H9 (cell line): ENCODE results near the gene NIN. TPM values are rescaled to one million over a fixed set of nuclear protein-coding genes. Genes with fewer than 3 reads are reported as not detected.
"Not testable (repeated sequence)": the region's sequence is repeated elsewhere in the genome, so short reads cannot be mapped to it uniquely, and the experiment has no call there.

Experiments used
- DNase-seq: peaks from one replicate; pipeline ENCODE4 v3.0.0-alpha.2; 2017
- H2AFZ ChIP-seq: one replicate; pipeline ENCODE4 v1.6.1; 2013; ENCODE audit warnings: mild to moderate bottlenecking, low read length, control low read depth, moderate library complexity
- H2AK5ac ChIP-seq: 2 replicates; pipeline ENCODE4 v1.6.1; 2013; ENCODE audit warnings: low read length, control low read depth, mixed read lengths; ENCODE audit not compliant: insufficient read length
- H2BK120ac ChIP-seq: one replicate; pipeline ENCODE4 v1.6.1; 2013; ENCODE audit warnings: low read depth, mild to moderate bottlenecking, low read length, control low read depth, inconsistent platforms; ENCODE audit not compliant: poor library complexity, severe bottlenecking
- H2BK12ac ChIP-seq: 2 replicates; pipeline ENCODE4 v1.6.1; 2013; ENCODE audit warnings: low read length, control low read depth, mixed read lengths, low read depth; ENCODE audit not compliant: insufficient read length
- H2BK15ac ChIP-seq: 2 replicates; pipeline ENCODE4 v1.6.1; 2013; ENCODE audit warnings: low read depth, low read length, control low read depth
- H2BK20ac ChIP-seq: one replicate; pipeline ENCODE4 v1.6.1; 2013; ENCODE audit warnings: low read depth, mild to moderate bottlenecking, low read length, control low read depth, inconsistent platforms; ENCODE audit not compliant: poor library complexity, severe bottlenecking
- H2BK5ac ChIP-seq: 2 replicates; pipeline ENCODE4 v1.6.1; 2013; ENCODE audit warnings: low read length, control low read depth, mixed read lengths; ENCODE audit not compliant: insufficient read length
- H3K14ac ChIP-seq: 2 replicates; pipeline ENCODE4 v1.6.1; 2013; ENCODE audit warnings: low read length, control low read depth; ENCODE audit not compliant: insufficient read depth
- H3K18ac ChIP-seq: 2 replicates; pipeline ENCODE4 v1.6.1; 2013; ENCODE audit warnings: low read depth, mild to moderate bottlenecking, mixed read lengths, low read length, control low read depth; ENCODE audit not compliant: insufficient read length
- H3K23ac ChIP-seq: 2 replicates; pipeline ENCODE4 v1.6.1; 2013; ENCODE audit warnings: low read length, control low read depth, mixed read lengths, low read depth; ENCODE audit not compliant: insufficient read length
- H3K23me2 ChIP-seq: 2 replicates; pipeline ENCODE4 v1.6.1; 2013; ENCODE audit warnings: low read depth, mild to moderate bottlenecking, mixed read lengths, low read length, control low read depth; ENCODE audit not compliant: insufficient read length, poor library complexity, severe bottlenecking
- H3K27ac ChIP-seq: 2 replicates; pipeline ENCODE4 v1.5.1; 2013; ENCODE audit warnings: low read length, control low read depth, mixed read lengths, low read depth; ENCODE audit not compliant: insufficient read length
- H3K27me3 ChIP-seq: 2 replicates; pipeline ENCODE4 v1.6.1; 2013; ENCODE audit warnings: low read length, control low read depth, inconsistent platforms; ENCODE audit not compliant: insufficient read depth
- H3K4ac ChIP-seq: 2 replicates; pipeline ENCODE4 v1.6.1; 2013; ENCODE audit warnings: low read depth, mild to moderate bottlenecking, control low read depth, inconsistent platforms, low read length, moderate library complexity
- H3K4me1 ChIP-seq: 2 replicates; pipeline ENCODE4 v1.6.1; 2013; ENCODE audit warnings: low read length, control low read depth, inconsistent platforms; ENCODE audit not compliant: insufficient read depth
- H3K4me2 ChIP-seq: 2 replicates; pipeline ENCODE4 v1.6.1; 2013; ENCODE audit warnings: low read length, control low read depth, mixed read lengths; ENCODE audit not compliant: insufficient read length, insufficient read depth
- H3K56ac ChIP-seq: 2 replicates; pipeline ENCODE4 v1.6.1; 2013; ENCODE audit warnings: low read depth, mild to moderate bottlenecking, mixed read lengths, low read length, control low read depth; ENCODE audit not compliant: insufficient read length
- H3K79me1 ChIP-seq: 2 replicates; pipeline ENCODE4 v1.6.1; 2013; ENCODE audit warnings: low read depth, mild to moderate bottlenecking, moderate library complexity, low read length, control low read depth, inconsistent platforms; ENCODE audit not compliant: insufficient read depth, poor library complexity, severe bottlenecking
- H3K79me2 ChIP-seq: 2 replicates; pipeline ENCODE4 v1.6.1; 2013; ENCODE audit warnings: low read length, control low read depth, inconsistent platforms; ENCODE audit not compliant: insufficient read depth
- H3K9ac ChIP-seq: 2 replicates; pipeline ENCODE4 v1.6.1; 2013; ENCODE audit warnings: low read length, control low read depth, mixed read lengths; ENCODE audit not compliant: insufficient read length; ENCODE audit errors: extremely low read depth
- H3K9me3 ChIP-seq: one replicate; pipeline ENCODE4 v1.6.1; 2013; ENCODE audit warnings: low read depth, low read length, inconsistent platforms; ENCODE audit not compliant: control insufficient read depth
- H3T11ph ChIP-seq: one replicate; pipeline ENCODE4 v1.6.1; 2013; ENCODE audit warnings: mild to moderate bottlenecking, low read length, control low read depth, inconsistent platforms
- H4K20me1 ChIP-seq: one replicate; pipeline ENCODE4 v1.6.1; 2013; ENCODE audit not compliant: control insufficient read depth, insufficient read length, insufficient read depth
- H4K5ac ChIP-seq: 2 replicates; pipeline ENCODE4 v1.6.1; 2013; ENCODE audit warnings: low read depth, mild to moderate bottlenecking, mixed read lengths, low read length, control low read depth; ENCODE audit not compliant: insufficient read length
- H4K8ac ChIP-seq: replicated peaks from 2 replicates; pipeline ENCODE4 v1.6.1; 2013; ENCODE audit warnings: low read length, control low read depth, mixed read lengths, low read depth; ENCODE audit not compliant: insufficient read length
- H4K91ac ChIP-seq: 2 replicates; pipeline ENCODE4 v1.6.1; 2013; ENCODE audit warnings: low read depth, mild to moderate bottlenecking, moderate library complexity, mixed read lengths, low read length, control low read depth; ENCODE audit not compliant: insufficient read length
- H3K27ac Mint-ChIP-seq, 3 experiments: 2 replicates in 2 of 3; 3 replicates in 1 of 3; pipeline ENCODE4 v1.8.0; 2020 to 2021; ENCODE audit warnings: mixed read lengths in 3 of 3, mild to moderate bottlenecking in 1 of 3, moderate library complexity in 1 of 3
- H3K27me3 Mint-ChIP-seq: 2 replicates; pipeline ENCODE4 v1.8.0; 2021; ENCODE audit warnings: low read depth, mild to moderate bottlenecking, moderate library complexity, mixed read lengths
- H3K36me3 Mint-ChIP-seq, 3 experiments: 2 replicates in 2 of 3; 3 replicates in 1 of 3; pipeline ENCODE4 v1.8.0; 2020 to 2021; ENCODE audit warnings: low read depth in 3 of 3, mixed read lengths in 3 of 3; ENCODE audit not compliant: insufficient read depth in 1 of 3
- H3K4me1 Mint-ChIP-seq, 2 experiments: 2 replicates each; pipeline ENCODE4 v1.8.0; 2020; ENCODE audit warnings: mixed read lengths in 2 of 2
- H3K4me3 Mint-ChIP-seq, 2 experiments: 2 replicates in 1 of 2; 3 replicates in 1 of 2; pipeline ENCODE4 v1.8.0; 2020 to 2021; ENCODE audit warnings: mild to moderate bottlenecking in 2 of 2, mixed read lengths in 2 of 2, moderate library complexity in 1 of 2
- H3K9me3 Mint-ChIP-seq, 2 experiments: 2 replicates in 1 of 2; 3 replicates in 1 of 2; pipeline ENCODE4 v1.8.0; 2020; ENCODE audit warnings: mild to moderate bottlenecking in 2 of 2, mixed read lengths in 2 of 2, moderate library complexity in 1 of 2
- CTCF ChIP-seq: fragments of 200-600 bp; sonication (generic); conservative IDR thresholded peaks from 3 replicates; pipeline ENCODE4 v1.8.0; 2021; ENCODE audit warnings: antibody characterized with exemption, mild to moderate bottlenecking
- WGBS: extraction: QIAGEN DNeasy Blood & Tissue Kit; methylation state at CpG from one replicate; pipeline ENCODE4 v1.1.7; 2013; ENCODE audit warnings: missing lambda C conversion rate, low lambda C conversion rate, mixed read lengths; ENCODE audit not compliant: insufficient read length; ENCODE audit errors: extremely low coverage; 5-methylcytosine and 5-hydroxymethylcytosine counted together
- total RNA-seq: library from RNA; stranded (reverse); gene quantifications from 2 replicates; pipeline ENCODE4 v1.2.1, GENCODE V29; 2021

The NIN gene
- total RNA-seq, 1 experiment from 2014 or later, result 18.4 TPM

DNA sequence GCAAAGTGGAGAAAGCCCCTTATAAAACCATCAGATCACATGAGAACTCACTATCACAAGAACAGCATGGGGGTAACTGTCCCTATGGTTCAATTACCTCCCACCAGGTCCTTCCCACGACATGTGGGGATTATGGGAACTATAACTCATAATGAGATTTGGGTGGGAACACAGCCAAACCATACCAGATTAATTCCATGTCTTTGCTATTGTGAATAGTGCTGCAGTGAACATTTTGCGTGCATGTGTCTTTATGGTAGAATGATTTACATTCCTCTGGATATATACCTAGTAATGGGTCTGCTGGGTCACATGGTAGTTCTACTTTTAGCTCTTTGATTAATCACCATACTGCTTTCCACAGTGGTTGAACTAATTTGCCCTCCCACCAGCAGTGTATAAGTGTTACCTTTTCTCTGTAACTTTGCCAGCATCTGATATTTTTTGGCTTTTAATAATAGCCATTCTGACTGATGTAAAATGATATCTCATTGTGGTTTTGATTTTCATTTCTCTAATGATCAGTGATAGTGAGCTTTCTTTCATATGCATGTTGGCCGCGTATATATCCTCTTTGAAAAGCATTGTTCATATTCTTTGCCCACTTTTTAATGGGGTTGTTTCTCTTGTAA is 133.2 kb downstream of the NIN start:
- H4K5ac ChIP-seq, result no peak overlapping the region
- peaks cover 5% of the 10 kb centered on the region for H3K27me3 Mint-ChIP-seq

GRCh38 chr14:50694260-50694659 is 136.7 kb downstream of the NIN start:
- H3K4me3 Mint-ChIP-seq, H4K91ac ChIP-seq, H2BK15ac ChIP-seq, H3K9me3 ChIP-seq, H4K8ac ChIP-seq, H3K79me2 ChIP-seq, H2BK12ac ChIP-seq, H3K4ac ChIP-seq, H3K56ac ChIP-seq, H3K23ac ChIP-seq, H3K4me1 Mint-ChIP-seq, H3K18ac ChIP-seq, H3T11ph ChIP-seq, H2BK20ac ChIP-seq, H2AK5ac ChIP-seq, H2AFZ ChIP-seq, H2BK120ac ChIP-seq, DNase-seq, H4K20me1 ChIP-seq, H3K27me3 Mint-ChIP-seq, H3K14ac ChIP-seq, H3K79me1 ChIP-seq, H3K27ac Mint-ChIP-seq, H3K27me3 ChIP-seq, H3K9ac ChIP-seq, H3K27ac ChIP-seq, H2BK5ac ChIP-seq, H3K4me2 ChIP-seq, H4K5ac ChIP-seq, H3K23me2 ChIP-seq, H3K4me1 ChIP-seq: not testable (repeated sequence)
- Mint-ChIP-seq H3K9me3 (peaks cover 26 to 28% of the 10 kb centered on the region in 2 experiments), H3K36me3 (peaks cover 5 to 21% (median 14%) of the 10 kb centered on the region in 3 experiments; a peak in 6 of 7 replicates)
- no CpG with 5 or more reads among the region's 3 CpGs for WGBS

More for the DNA sequence above, 133.2 kb downstream of the NIN start:
- Histone ChIP-seq H2BK15ac (no peak overlapping the region), H3K18ac (no peak overlapping the region), H4K91ac (no peak overlapping the region), H3K4ac (no peak overlapping the region), H3K4me1 (no peaks in the 10 kb centered on the region), H2BK12ac (no peak overlapping the region), H3K23ac (no peak overlapping the region), H2AFZ (no peak overlapping the region), H3K27ac (no peak overlapping the region), H3K9me3 (peaks cover 10% of the 10 kb centered on the region), H2BK120ac (no peak overlapping the region), H4K8ac (no peak overlapping the region), H3K9ac (no peak overlapping the region), H2BK20ac (no peak overlapping the region), H3K79me2 (no peaks in the 10 kb centered on the region), H3K23me2 (no peaks in the 10 kb centered on the region), H4K20me1 (no peaks in the 10 kb centered on the region), H3T11ph (no peak overlapping the region), H2AK5ac (no peak overlapping the region), H3K27me3 (no peaks in the 10 kb centered on the region), H3K79me1 (no peaks in the 10 kb centered on the region), H2BK5ac (no peak overlapping the region), H3K14ac (no peak overlapping the region), H3K56ac (no peak overlapping the region), H3K4me2 (no peak overlapping the region)
- no CpG with 5 or more reads among the region's 4 CpGs for WGBS
- H3K36me3 Mint-ChIP-seq, result peaks cover 8 to 21% (median 14%) of the 10 kb centered on the region in 3 experiments; a peak in 6 of 7 replicates
- H3K4me1 Mint-ChIP-seq, result no peaks in the 10 kb centered on the region
- DNase-seq, result no peak
- no peak overlapping the region for H3K4me3 Mint-ChIP-seq
- peaks cover 26 to 33% of the 10 kb centered on the region in 2 experiments for H3K9me3 Mint-ChIP-seq
- H3K27ac Mint-ChIP-seq, result no peak overlapping the region
- no peak for TF ChIP-seq CTCF
